Keratinocyte (primary cell): ENCODE measurements around the gene TRNAU1AP.

Experiments used
- CTCF ChIP-seq, 3 experiments: IDR thresholded peaks in 1 of 3; conservative IDR thresholded peaks in 1 of 3; optimal IDR thresholded peaks in 1 of 3; 2 replicates in 2 of 3; 3 replicates in 1 of 3; pipeline versions ENCODE3 to v1.5.1; 2011; ENCODE audit warnings: low read length in 3 of 3, mild to moderate bottlenecking in 3 of 3, moderate library complexity in 2 of 3, control low read depth in 1 of 3, inconsistent platforms in 1 of 3; ENCODE audit not compliant: insufficient read depth in 2 of 3; ENCODE audit errors: extremely low read depth in 1 of 3
- EZH2 ChIP-seq: IDR thresholded peaks from one replicate; pipeline ENCODE4 v1.6.1; 2012; ENCODE audit warnings: inconsistent platforms, mild to moderate bottlenecking, low read length, moderate library complexity

- TF ChIP-seq CTCF (optimal IDR thresholded peaks at IDR 0.05 in 1 of 3, IDR thresholded peaks at IDR 0.05 in 1 of 3, conservative IDR thresholded peaks at IDR 0.05 in 1 of 3; ENCODE audit: extremely low read depth in 1 of 3, insufficient read depth in 2 of 3, low read length in 3 of 3) (no peak), EZH2 (no peak)
Measured at GRCh38 chr1:28510970-28511440, 41.9 kb upstream of the TRNAU1AP start.
